ENCODE data around the gene TMEM52.

DNA sequence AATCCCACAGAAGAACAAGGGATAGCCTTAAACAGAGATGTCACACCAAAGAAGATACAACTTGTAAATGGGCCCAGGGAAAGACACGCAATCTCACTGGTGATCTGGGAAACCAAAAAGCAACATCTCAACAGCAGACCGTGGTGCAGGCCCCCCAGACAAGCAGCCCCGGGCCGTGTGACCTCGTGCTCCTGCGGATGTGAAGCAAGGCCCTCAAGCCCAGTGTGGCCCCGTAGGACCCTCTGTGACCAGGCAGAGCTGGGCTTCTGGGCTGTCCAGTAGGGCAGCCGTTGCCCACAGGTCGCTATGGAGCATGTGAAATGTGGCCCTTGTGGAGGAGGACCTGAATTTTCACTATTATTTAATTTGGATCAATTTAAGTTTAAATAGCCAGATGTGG, 34.9 kb upstream of the TMEM52 start:
- TF ChIP-seq EP300 (IDR thresholded peaks at IDR 0.05), result no peak
- TF ChIP-seq, protein P1, sequence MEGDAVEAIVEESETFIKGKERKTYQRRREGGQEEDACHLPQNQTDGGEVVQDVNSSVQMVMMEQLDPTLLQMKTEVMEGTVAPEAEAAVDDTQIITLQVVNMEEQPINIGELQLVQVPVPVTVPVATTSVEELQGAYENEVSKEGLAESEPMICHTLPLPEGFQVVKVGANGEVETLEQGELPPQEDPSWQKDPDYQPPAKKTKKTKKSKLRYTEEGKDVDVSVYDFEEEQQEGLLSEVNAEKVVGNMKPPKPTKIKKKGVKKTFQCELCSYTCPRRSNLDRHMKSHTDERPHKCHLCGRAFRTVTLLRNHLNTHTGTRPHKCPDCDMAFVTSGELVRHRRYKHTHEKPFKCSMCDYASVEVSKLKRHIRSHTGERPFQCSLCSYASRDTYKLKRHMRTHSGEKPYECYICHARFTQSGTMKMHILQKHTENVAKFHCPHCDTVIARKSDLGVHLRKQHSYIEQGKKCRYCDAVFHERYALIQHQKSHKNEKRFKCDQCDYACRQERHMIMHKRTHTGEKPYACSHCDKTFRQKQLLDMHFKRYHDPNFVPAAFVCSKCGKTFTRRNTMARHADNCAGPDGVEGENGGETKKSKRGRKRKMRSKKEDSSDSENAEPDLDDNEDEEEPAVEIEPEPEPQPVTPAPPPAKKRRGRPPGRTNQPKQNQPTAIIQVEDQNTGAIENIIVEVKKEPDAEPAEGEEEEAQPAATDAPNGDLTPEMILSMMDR (IDR thresholded peaks at IDR 0.05), result no peak
- no peak for TF ChIP-seq POLR2A (IDR thresholded peaks at IDR 0.05)

Measured in gastroesophageal sphincter (tissue), 3 donors.